Left lung (tissue), 10 donors: ENCODE measurements around the gene PARD6G. TPM values are rescaled to one million over a fixed set of nuclear protein-coding genes. Genes with fewer than 3 reads are reported as not detected.

Experiments used
- ATAC-seq: fragments of 200-7000 bp; cut with Tn5 transposase; one replicate; pipeline ENCODE4 v1.9.1; 2020; ENCODE audit warnings: moderate library complexity
- DNase-seq, 4 donors: peaks; one replicate each; pipeline ENCODE4 v3.0.0-alpha.2; 2013 to 2020
- H3K27ac ChIP-seq, 2 donors: fragments of 200-600 bp; sonication (generic) in 1 of 2; one replicate each; pipeline versions ENCODE4 v1.5.0 to v1.8.0; 2020 to 2021
- H3K27me3 ChIP-seq, 2 donors: fragments of 200-600 bp; sonication (generic) in 1 of 2; one replicate each; pipeline versions ENCODE4 v1.5.0 to v1.8.0; 2020 to 2021
- H3K36me3 ChIP-seq, 2 donors: fragments of 200-600 bp; sonication (generic) in 1 of 2; one replicate each; pipeline versions ENCODE4 v1.5.0 to v1.8.0; 2020 to 2021
- H3K4me1 ChIP-seq, 2 donors: fragments of 200-600 bp; one replicate each; pipeline ENCODE4 v1.8.0; 2021
- H3K4me3 ChIP-seq, 2 donors: fragments of 200-600 bp; sonication (generic) in 1 of 2; one replicate each; pipeline versions ENCODE4 v1.5.0 to v1.8.0; 2020 to 2021; ENCODE audit warnings: mild to moderate bottlenecking in 1 of 2
- H3K9me3 ChIP-seq, 2 donors: fragments of 200-600 bp; sonication (generic) in 1 of 2; one replicate each; pipeline versions ENCODE4 v1.5.0 to v1.8.0; 2020 to 2021
- CTCF ChIP-seq, 2 donors: fragments of 200-600 bp; sonication (generic) in 1 of 2; IDR thresholded peaks; one replicate each; pipeline versions ENCODE4 v1.5.0 to v1.8.0; 2021; ENCODE audit warnings: antibody characterized with exemption in 2 of 2
- intact Hi-C, 2 donors: fragments of 100-400 bp; cut with DNase I; formaldehyde crosslinking; loops; one replicate each; pipeline versions ENCODE4 v1.11.2 to v1.14.2; 2022
- polyA plus RNA-seq, 6 donors: library from polyadenylated mRNA; unstranded; fragments of 120-200 nt; gene quantifications; one replicate each; pipeline ENCODE4 v1.2.1, GENCODE V29; 2013; ENCODE audit not compliant: insufficient read length in 6 of 6
- total RNA-seq, 2 donors: library from RNA; stranded (reverse); fragmentation: NEBNext Ultra II Directional; extraction: Animal tissue kit (Norgen Biotek cat#: 25700); gene quantifications; one replicate each; pipeline ENCODE4 v1.2.1, GENCODE V29; 2021
- donor health status: DM: no; HTN: yes; CAD: no.
- donor health status: DM: no; HTN: no; CAD: no.

Gene PARD6G
- total and polyA plus RNA-seq, 8 donors = 6.9 to 25.2 (median 19.8) TPM

GRCh38 chr18:80233899-80234298 is 13.4 kb downstream of the PARD6G start:
- TF ChIP-seq CTCF (IDR thresholded peaks at IDR 0.05) = no peak

GRCh38 chr18:80233201-80233835 is 14.0 kb downstream of the PARD6G start:
- Histone ChIP-seq H3K4me3 (no peak overlapping the region), H3K9me3 (no peaks in the 10 kb centered on the region), H3K4me1 (no peaks in the 10 kb centered on the region), H3K36me3 (no peaks in the 10 kb centered on the region), H3K27ac (no peak overlapping the region), H3K27me3 (no peaks in the 10 kb centered on the region)
- intact Hi-C loops = no loop called here
- DNase-seq (no peak), ATAC-seq (no peak)
- TF ChIP-seq CTCF (IDR thresholded peaks at IDR 0.05) = no peak

More at GRCh38 chr18:80233899-80234298, 13.4 kb downstream of the PARD6G start:
- no peak for ATAC-seq
- H3K27ac ChIP-seq = no peak overlapping the region
- H3K36me3 ChIP-seq = no peaks in the 10 kb centered on the region
- no peaks in the 10 kb centered on the region for H3K9me3 ChIP-seq
- intact Hi-C loops = no loop called here
- H3K4me1 ChIP-seq = no peaks in the 10 kb centered on the region
- no peak for DNase-seq
- H3K4me3 ChIP-seq = no peak overlapping the region
- no peaks in the 10 kb centered on the region for H3K27me3 ChIP-seq

GRCh38 chr18:80232710-80233109 is 14.6 kb downstream of the PARD6G start:
- no peaks in the 10 kb centered on the region for H3K36me3 ChIP-seq
- DNase-seq (no peak), ATAC-seq (no peak)
- TF ChIP-seq CTCF (IDR thresholded peaks at IDR 0.05) = no peak
- H3K27ac ChIP-seq = no peak overlapping the region
- H3K4me3 ChIP-seq = no peak overlapping the region
- no peaks in the 10 kb centered on the region for H3K9me3 ChIP-seq
- H3K4me1 ChIP-seq = no peaks in the 10 kb centered on the region
- intact Hi-C loops = no loop called here
- no peaks in the 10 kb centered on the region for H3K27me3 ChIP-seq

GRCh38 chr18:80232030-80232429 is 15.3 kb downstream of the PARD6G start:
- Histone ChIP-seq H3K27ac (no peak overlapping the region), H3K4me1 (no peaks in the 10 kb centered on the region), H3K9me3 (no peaks in the 10 kb centered on the region), H3K4me3 (no peak overlapping the region), H3K36me3 (no peaks in the 10 kb centered on the region), H3K27me3 (no peaks in the 10 kb centered on the region)
- intact Hi-C loops = no loop called here
- no peak for DNase-seq
- no peak for TF ChIP-seq CTCF (IDR thresholded peaks at IDR 0.05)
- ATAC-seq = no peak

- no peak overlapping the region for H3K4me3 ChIP-seq
- intact Hi-C loops = no loop called here
- no peaks in the 10 kb centered on the region for H3K36me3 ChIP-seq
- H3K27ac ChIP-seq = no peak overlapping the region
- DNase-seq = no peak
- H3K27me3 ChIP-seq = no peaks in the 10 kb centered on the region
- TF ChIP-seq CTCF (IDR thresholded peaks at IDR 0.05) = no peak
- H3K9me3 ChIP-seq = no peaks in the 10 kb centered on the region
- H3K4me1 ChIP-seq = no peaks in the 10 kb centered on the region
- ATAC-seq = no peak
These were observed 15.7 kb downstream of the PARD6G start for GRCh38 chr18:80231616-80232015.
